BE2C (cell line): Measurements from ENCODE around the gene SLIRP.

Source experiments
- DNase-seq: peaks from one replicate; pipeline ENCODE4 v3.0.0-alpha.2; 2020
- H3K27me3 ChIP-seq: fragments of 250-450 bp; sonication (Bioruptor Pico); 2 replicates; pipeline ENCODE4 v1.5.1; 2020; ENCODE audit warnings: mild to moderate bottlenecking
- H3K36me3 ChIP-seq: fragments of 250-450 bp; sonication (Bioruptor Pico); 2 replicates; pipeline ENCODE4 v1.5.1; 2020; ENCODE audit warnings: mild to moderate bottlenecking
- H3K4me1 ChIP-seq: fragments of 250-450 bp; sonication (Bioruptor Pico); 2 replicates; pipeline ENCODE4 v1.5.1; 2020
- H3K4me3 ChIP-seq: 2 replicates; pipeline ENCODE4 v1.5.1; 2011; ENCODE audit warnings: low read depth, low read length
- H3K9me3 ChIP-seq: fragments of 250-450 bp; sonication (Bioruptor Pico); 2 replicates; pipeline ENCODE4 v1.5.1; 2020
- TF ChIP-seq, protein P1 (sequence below): IDR thresholded peaks from 2 replicates; pipeline ENCODE4 v1.5.1; 2012; ENCODE audit warnings: mild to moderate bottlenecking, low read depth, low read length

The SLIRP gene

DNA sequence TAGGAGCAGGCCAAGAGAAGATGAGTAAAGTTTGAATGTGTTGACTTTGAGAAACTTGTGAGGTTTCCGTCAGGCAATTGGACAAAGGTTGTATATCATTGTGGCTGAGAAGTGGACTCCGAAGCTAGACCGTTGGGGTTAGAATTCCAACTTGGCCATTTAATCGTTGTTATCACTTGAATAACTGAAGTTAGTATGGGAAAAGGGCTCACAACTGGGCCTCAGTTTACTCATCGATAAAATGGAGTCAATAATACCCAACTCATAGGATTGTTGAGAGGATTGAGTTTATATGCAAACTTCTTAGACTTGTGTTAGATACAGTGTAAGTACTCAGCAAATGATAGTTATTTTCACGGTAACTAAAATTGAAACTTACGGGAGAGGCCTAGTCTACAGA is 846 bp downstream of the SLIRP start:
- Histone ChIP-seq H3K4me1 (peaks cover 4% of the 10 kb centered on the region), H3K27me3 (no peaks in the 10 kb centered on the region), H3K9me3 (no peaks in the 10 kb centered on the region), H3K4me3 (peak overlapping the region; percentile 89), H3K36me3 (peaks cover 41% of the 10 kb centered on the region)
- TF ChIP-seq, protein P1, sequence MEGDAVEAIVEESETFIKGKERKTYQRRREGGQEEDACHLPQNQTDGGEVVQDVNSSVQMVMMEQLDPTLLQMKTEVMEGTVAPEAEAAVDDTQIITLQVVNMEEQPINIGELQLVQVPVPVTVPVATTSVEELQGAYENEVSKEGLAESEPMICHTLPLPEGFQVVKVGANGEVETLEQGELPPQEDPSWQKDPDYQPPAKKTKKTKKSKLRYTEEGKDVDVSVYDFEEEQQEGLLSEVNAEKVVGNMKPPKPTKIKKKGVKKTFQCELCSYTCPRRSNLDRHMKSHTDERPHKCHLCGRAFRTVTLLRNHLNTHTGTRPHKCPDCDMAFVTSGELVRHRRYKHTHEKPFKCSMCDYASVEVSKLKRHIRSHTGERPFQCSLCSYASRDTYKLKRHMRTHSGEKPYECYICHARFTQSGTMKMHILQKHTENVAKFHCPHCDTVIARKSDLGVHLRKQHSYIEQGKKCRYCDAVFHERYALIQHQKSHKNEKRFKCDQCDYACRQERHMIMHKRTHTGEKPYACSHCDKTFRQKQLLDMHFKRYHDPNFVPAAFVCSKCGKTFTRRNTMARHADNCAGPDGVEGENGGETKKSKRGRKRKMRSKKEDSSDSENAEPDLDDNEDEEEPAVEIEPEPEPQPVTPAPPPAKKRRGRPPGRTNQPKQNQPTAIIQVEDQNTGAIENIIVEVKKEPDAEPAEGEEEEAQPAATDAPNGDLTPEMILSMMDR, result no peak
- DNase-seq, result no peak

DNA sequence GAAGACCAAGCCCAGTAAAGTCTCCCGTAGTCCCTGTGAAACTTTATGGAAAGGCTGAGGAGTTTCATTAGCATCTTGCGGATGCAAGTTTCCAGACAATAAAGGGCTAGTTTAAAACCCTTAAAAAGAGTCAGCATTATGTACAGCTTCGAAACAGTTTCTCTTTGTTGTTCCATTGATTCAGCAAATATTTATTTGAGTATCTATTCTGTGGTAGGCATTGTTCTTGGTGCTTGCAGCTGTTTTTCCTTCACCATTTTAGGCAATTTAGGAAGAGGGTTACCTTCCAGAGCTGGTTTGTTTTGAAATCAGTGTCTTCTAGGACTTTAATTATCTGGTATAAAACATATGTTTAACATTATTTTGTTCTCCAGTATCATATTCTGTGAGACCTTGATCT is 1.5 kb downstream of the SLIRP start:
- TF ChIP-seq, protein P1, result no peak
- Histone ChIP-seq H3K4me1 (peaks cover 4% of the 10 kb centered on the region), H3K9me3 (no peaks in the 10 kb centered on the region), H3K36me3 (peaks cover 41% of the 10 kb centered on the region), H3K4me3 (peak overlapping the region; percentile 89), H3K27me3 (no peaks in the 10 kb centered on the region)
- no peak for DNase-seq

DNA sequence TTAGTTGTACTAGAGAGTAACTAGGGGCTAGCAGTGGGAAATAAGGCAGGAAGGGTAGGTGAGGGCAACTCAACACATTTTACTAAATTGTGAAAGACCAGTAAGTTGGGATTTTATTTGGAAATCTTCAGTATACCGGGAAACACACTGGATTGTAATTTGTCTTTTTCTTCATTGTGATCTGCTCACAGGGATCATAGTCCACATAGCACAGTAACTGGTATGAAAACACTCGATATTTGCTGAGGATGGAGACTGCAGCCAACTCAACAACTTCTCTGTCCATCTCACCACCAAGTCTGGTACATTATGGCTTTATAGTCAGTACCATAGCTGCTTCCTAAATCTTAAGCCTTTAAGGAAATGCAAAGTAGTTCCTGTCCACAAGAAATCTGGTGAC is 2.5 kb downstream of the SLIRP start:
- Histone ChIP-seq H3K9me3 (no peaks in the 10 kb centered on the region), H3K36me3 (peaks cover 46% of the 10 kb centered on the region), H3K4me1 (peaks cover 4% of the 10 kb centered on the region), H3K27me3 (no peaks in the 10 kb centered on the region), H3K4me3 (0 out of 2 replicates have a peak overlapping the region, but pooled peaks have one; percentile 6)
- DNase-seq, result no peak
- TF ChIP-seq, protein P1, result no peak

DNA sequence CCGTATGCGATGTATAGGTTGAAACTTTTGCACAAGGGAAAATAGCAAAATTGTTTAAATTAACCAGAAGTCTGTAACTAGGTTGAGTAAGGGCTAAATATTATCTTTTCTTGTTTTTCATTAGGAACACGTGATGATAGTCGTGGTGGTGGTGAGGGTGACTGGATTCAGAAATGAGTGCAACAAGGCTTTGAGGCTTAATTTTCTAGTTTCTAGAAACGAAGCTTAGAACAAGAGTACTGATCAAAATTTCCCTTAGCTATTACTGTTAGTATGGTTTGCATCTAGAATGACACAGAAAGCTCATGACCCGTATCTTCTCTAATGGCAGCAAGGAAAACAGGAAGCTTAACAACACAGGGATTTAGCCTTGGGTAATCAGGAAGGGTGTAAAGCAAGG is 7.0 kb downstream of the SLIRP start:
- DNase-seq, result no peak
- no peaks in the 10 kb centered on the region for H3K9me3 ChIP-seq
- H3K4me1 ChIP-seq, result no peaks in the 10 kb centered on the region
- peaks cover 86% of the 10 kb centered on the region for H3K36me3 ChIP-seq
- TF ChIP-seq, protein P1, result no peak
- H3K27me3 ChIP-seq, result no peaks in the 10 kb centered on the region
- H3K4me3 ChIP-seq, result no peak overlapping the region

DNA sequence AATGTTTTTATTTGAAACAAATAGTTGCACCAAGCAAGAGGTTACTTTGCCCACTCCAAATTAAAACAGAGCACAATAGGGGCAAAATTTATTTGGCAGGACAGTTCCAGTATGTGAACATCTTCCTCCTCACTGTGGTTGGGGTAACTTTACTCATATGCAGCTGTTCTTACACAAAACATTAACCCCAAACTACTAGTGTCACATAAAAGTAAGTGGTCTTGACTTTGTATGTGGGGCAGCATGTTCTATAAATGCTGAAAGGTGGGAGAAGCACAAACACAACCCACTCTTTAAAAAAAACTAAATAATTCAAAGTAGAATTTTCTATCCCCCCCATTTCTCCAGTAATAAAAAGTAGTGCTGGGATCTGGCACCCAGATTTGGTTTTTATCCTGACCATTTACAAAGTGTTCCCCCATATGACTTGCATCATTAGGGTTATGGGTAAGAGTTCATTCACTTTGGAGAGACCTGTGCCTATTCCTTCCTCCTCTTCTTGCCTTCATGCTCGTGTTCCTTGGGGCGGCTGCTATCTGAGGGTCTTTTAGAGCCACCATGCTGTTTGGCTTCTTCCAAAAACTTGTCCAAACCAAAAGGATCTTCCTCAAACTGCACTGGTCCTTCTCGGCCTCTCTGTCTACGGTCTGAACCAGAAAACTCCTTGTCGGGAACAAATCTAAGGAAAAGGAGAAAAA is 9.9 kb downstream of the SLIRP start:
- TF ChIP-seq, protein P1, result no peak
- Histone ChIP-seq H3K27me3 (no peaks in the 10 kb centered on the region), H3K4me1 (no peaks in the 10 kb centered on the region), H3K4me3 (no peak overlapping the region), H3K36me3 (peaks cover 92% of the 10 kb centered on the region), H3K9me3 (no peaks in the 10 kb centered on the region)
- DNase-seq, result no peak

DNA sequence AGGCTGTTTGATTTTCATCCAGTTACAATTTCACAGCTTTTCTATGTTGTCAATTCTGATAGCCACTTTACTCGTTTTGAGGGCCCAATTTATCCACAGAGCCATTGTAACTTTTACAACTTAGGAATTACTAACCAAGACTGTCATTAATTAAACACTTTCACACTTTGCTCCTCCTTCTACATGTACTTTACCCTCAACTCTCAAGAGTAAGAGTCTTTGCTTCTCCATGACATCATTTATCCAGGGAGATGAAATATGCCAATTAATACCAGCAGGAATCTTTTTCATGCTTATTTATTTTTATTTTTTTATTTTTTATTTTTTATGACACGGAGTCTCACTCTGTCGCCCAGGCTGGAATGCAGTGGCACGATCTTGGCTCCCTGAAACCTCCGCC is 13.5 kb downstream of the SLIRP start:
- Histone ChIP-seq H3K4me1 (no peaks in the 10 kb centered on the region), H3K27me3 (no peaks in the 10 kb centered on the region), H3K4me3 (no peak overlapping the region), H3K9me3 (no peaks in the 10 kb centered on the region), H3K36me3 (peaks cover 96% of the 10 kb centered on the region)
- DNase-seq, result no peak
- TF ChIP-seq, protein P1, result no peak
